ENCODE measurements around the gene ZNF112.
"Not testable (repeated sequence)": the region's sequence is repeated elsewhere in the genome, so short reads cannot be mapped to it uniquely, and the experiment has no call there.

The ZNF112 gene

GRCh38 chr19:44356383-44357111 is at the start of gene ZNF112:
TSS of gene ZNF112 (minus strand) at chr19:44356680. CDS start at chr19:44340539, 16,141 bp downstream.
- peak; percentile 92 for DNase-seq
- in situ Hi-C loops (cut with HindIII; ENCODE audit: low pct_ligation_motif_present, low pct_unique_long_range_greater_than_20kb, low sequenced_read_pairs): no loop called here

GRCh38 chr19:44401139-44402115 is 44.9 kb upstream of the ZNF112 start, which contains the start of gene ZNF285:
TSS of gene ZNF285 (minus strand) at chr19:44401608. CDS start at chr19:44397213, 4,395 bp downstream.
- peak; percentile 88 for DNase-seq

GRCh38 chr19:44389268-44389667 is 32.8 kb upstream of the ZNF112 start:
- in situ Hi-C loops (cut with HindIII; ENCODE audit: low pct_ligation_motif_present, low pct_unique_long_range_greater_than_20kb, low sequenced_read_pairs); DNase-seq: not testable (repeated sequence)

More at GRCh38 chr19:44401139-44402115, 44.9 kb upstream of the ZNF112 start, which contains the start of gene ZNF285:
- in situ Hi-C loops (cut with HindIII; ENCODE audit: low pct_ligation_motif_present, low pct_unique_long_range_greater_than_20kb, low sequenced_read_pairs): no loop called here

- DNase-seq: no peak
- in situ Hi-C loops (cut with HindIII; ENCODE audit: low pct_ligation_motif_present, low pct_unique_long_range_greater_than_20kb, low sequenced_read_pairs): no loop called here
Observed at GRCh38 chr19:44374789-44375188, 18.3 kb upstream of the ZNF112 start.

- no peak for DNase-seq
- in situ Hi-C loops (cut with HindIII; ENCODE audit: low pct_ligation_motif_present, low pct_unique_long_range_greater_than_20kb, low sequenced_read_pairs): no loop called here
Observed at GRCh38 chr19:44371815-44372480, 15.5 kb upstream of the ZNF112 start.

GRCh38 chr19:44367024-44367423 is 10.5 kb upstream of the ZNF112 start:
- no peak for DNase-seq
- in situ Hi-C loops (cut with HindIII; ENCODE audit: low pct_ligation_motif_present, low pct_unique_long_range_greater_than_20kb, low sequenced_read_pairs): no loop called here

- no peak for DNase-seq
- in situ Hi-C loops (cut with HindIII; ENCODE audit: low pct_ligation_motif_present, low pct_unique_long_range_greater_than_20kb, low sequenced_read_pairs): no loop called here
Observed at GRCh38 chr19:44346556-44346955, 9.9 kb downstream of the ZNF112 start.

GRCh38 chr19:44345959-44346358 is 10.5 kb downstream of the ZNF112 start:
- no peak for DNase-seq
- in situ Hi-C loops (cut with HindIII; ENCODE audit: low pct_ligation_motif_present, low pct_unique_long_range_greater_than_20kb, low sequenced_read_pairs): no loop called here

- in situ Hi-C loops (cut with HindIII; ENCODE audit: low pct_ligation_motif_present, low pct_unique_long_range_greater_than_20kb, low sequenced_read_pairs): no loop called here
- DNase-seq: no peak
Observed at GRCh38 chr19:44344255-44344654, 12.2 kb downstream of the ZNF112 start.

- in situ Hi-C loops (cut with HindIII; ENCODE audit: low pct_ligation_motif_present, low pct_unique_long_range_greater_than_20kb, low sequenced_read_pairs): no loop called here
- no peak for DNase-seq
Observed at GRCh38 chr19:44341794-44342193, 14.7 kb downstream of the ZNF112 start.

GRCh38 chr19:44334639-44335038 is 21.8 kb downstream of the ZNF112 start:
- in situ Hi-C loops (cut with HindIII; ENCODE audit: low pct_ligation_motif_present, low pct_unique_long_range_greater_than_20kb, low sequenced_read_pairs); DNase-seq: not testable (repeated sequence)

GRCh38 chr19:44332145-44332544 is 24.3 kb downstream of the ZNF112 start:
- in situ Hi-C loops (cut with HindIII; ENCODE audit: low pct_ligation_motif_present, low pct_unique_long_range_greater_than_20kb, low sequenced_read_pairs): no loop called here
- DNase-seq: no peak

GRCh38 chr19:44315883-44316282 is 40.6 kb downstream of the ZNF112 start:
- no peak for DNase-seq

GRCh38 chr19:44313231-44313630 is 43.2 kb downstream of the ZNF112 start:
- no peak for DNase-seq
- in situ Hi-C loops (cut with HindIII; ENCODE audit: low pct_ligation_motif_present, low pct_unique_long_range_greater_than_20kb, low sequenced_read_pairs): no loop called here

More at GRCh38 chr19:44315883-44316282, 40.6 kb downstream of the ZNF112 start:
- in situ Hi-C loops (cut with HindIII; ENCODE audit: low pct_ligation_motif_present, low pct_unique_long_range_greater_than_20kb, low sequenced_read_pairs): no loop called here

- DNase-seq: no peak
- in situ Hi-C loops (cut with HindIII; ENCODE audit: low pct_ligation_motif_present, low pct_unique_long_range_greater_than_20kb, low sequenced_read_pairs): no loop called here
Observed at GRCh38 chr19:44308011-44308410, 48.5 kb downstream of the ZNF112 start.

- in situ Hi-C loops (cut with HindIII; ENCODE audit: low pct_ligation_motif_present, low pct_unique_long_range_greater_than_20kb, low sequenced_read_pairs): no loop called here
- DNase-seq: no peak
Observed at GRCh38 chr19:44306283-44306682, 50.2 kb downstream of the ZNF112 start.

- DNase-seq: no peak
- in situ Hi-C loops (cut with HindIII; ENCODE audit: low pct_ligation_motif_present, low pct_unique_long_range_greater_than_20kb, low sequenced_read_pairs): no loop called here
Observed at GRCh38 chr19:44305457-44305856, 51.0 kb downstream of the ZNF112 start.

- in situ Hi-C loops (cut with HindIII; ENCODE audit: low pct_ligation_motif_present, low pct_unique_long_range_greater_than_20kb, low sequenced_read_pairs): no loop called here
- DNase-seq: peak; percentile 97
Observed at GRCh38 chr19:44304659-44305193, 51.8 kb downstream of the ZNF112 start, which contains the start of gene ZNF235. TSS of gene ZNF235 (minus strand) at chr19:44305025. CDS start at chr19:44303404, 1,621 bp downstream.
